Measurements from ENCODE around the gene ZNF331. TPM values are rescaled to one million over a fixed set of nuclear protein-coding genes. Genes with fewer than 3 reads are reported as not detected.

The ZNF331 gene
- total RNA-seq, 1 experiment from 2014 or later = 28.0 TPM

DNA sequence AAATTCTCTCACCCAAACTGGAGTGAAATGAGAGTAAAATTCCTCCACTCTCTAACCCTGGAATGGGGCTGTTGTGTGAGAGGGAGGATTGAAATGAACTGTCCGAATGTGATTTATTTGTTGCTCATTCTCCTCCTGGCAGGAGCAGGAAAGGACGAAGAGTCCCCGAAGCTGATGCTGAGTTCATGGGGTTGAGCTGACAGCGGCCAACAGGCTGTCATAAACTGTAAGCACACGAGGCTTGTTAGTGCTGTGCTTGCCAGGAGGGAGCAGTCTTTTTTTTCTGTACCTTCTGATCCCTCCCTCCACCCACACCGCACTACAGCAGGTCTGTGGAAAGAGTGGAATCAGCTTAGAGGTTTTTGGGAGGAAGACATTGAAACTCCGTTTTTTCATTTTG, 33.1 kb upstream of the ZNF331 start:
- DNase-seq = no peak
- POLR2A ChIA-PET (ENCODE audit: unreplicated experiment) = no interaction called here
- intact Hi-C loops (cut with micrococcal nuclease) = loop anchor here (10.0 kb wide), 1 partner anchor 240 kb away; no protein-coding TSS in a partner anchor

DNA sequence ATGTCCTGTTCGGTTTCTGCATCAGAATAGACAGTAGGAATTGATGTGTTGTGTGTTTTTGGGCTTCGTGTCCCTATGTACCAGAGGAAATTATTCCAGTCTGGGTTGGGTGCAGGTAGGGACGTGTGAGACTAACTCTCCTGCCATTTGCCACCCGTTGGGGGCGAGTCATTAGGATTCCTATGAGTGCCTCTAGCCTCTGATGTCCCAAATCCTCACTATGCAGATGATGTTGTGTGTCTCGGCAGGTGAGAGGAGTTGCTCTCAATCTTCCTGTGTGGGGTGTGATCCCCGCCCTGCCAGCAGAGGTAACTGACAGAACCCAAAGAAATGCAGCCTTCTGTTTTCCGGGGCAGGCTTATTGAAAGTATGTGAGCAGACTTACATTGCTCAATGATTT, 31.2 kb upstream of the ZNF331 start:
- no peaks in the 10 kb centered on the region for H3K9me2 ChIP-seq (replicated peaks; ENCODE audit: low read length)
- no peaks in the 10 kb centered on the region for H3K4me1 ChIP-seq (ENCODE audit: insufficient read depth, low read length)
- H2AFZ ChIP-seq (ENCODE audit: low read length) = no peak overlapping the region
- H3K36me3 ChIP-seq (ENCODE audit: low read depth, low read length) = no peaks in the 10 kb centered on the region
- no TSS peak for BruUV-seq (replicated peaks)
- CTCF ChIA-PET = no interaction called here
- H3K27me3 ChIP-seq (ENCODE audit: low read length) = no peaks in the 10 kb centered on the region
- TF ChIP-seq EZH2 (IDR thresholded peaks at IDR 0.05; ENCODE audit: low read length, unreplicated experiment) (no peak), EZH2phosphoT487 (IDR thresholded peaks at IDR 0.05; ENCODE audit: borderline replicate concordance, low read length) (no peak)
- TF ChIP-seq, protein P1, sequence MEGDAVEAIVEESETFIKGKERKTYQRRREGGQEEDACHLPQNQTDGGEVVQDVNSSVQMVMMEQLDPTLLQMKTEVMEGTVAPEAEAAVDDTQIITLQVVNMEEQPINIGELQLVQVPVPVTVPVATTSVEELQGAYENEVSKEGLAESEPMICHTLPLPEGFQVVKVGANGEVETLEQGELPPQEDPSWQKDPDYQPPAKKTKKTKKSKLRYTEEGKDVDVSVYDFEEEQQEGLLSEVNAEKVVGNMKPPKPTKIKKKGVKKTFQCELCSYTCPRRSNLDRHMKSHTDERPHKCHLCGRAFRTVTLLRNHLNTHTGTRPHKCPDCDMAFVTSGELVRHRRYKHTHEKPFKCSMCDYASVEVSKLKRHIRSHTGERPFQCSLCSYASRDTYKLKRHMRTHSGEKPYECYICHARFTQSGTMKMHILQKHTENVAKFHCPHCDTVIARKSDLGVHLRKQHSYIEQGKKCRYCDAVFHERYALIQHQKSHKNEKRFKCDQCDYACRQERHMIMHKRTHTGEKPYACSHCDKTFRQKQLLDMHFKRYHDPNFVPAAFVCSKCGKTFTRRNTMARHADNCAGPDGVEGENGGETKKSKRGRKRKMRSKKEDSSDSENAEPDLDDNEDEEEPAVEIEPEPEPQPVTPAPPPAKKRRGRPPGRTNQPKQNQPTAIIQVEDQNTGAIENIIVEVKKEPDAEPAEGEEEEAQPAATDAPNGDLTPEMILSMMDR (conservative IDR thresholded peaks at IDR 0.05; ENCODE audit: low read depth, low read length) = no peak
- no peaks in the 10 kb centered on the region for H4K20me1 ChIP-seq (ENCODE audit: low read length)
- H3K9me3 ChIP-seq (ENCODE audit: low read length) = peaks cover 4% of the 10 kb centered on the region; the same call in 1 of the 2 replicates
- no peak overlapping the region for H3K4me3 ChIP-seq (ENCODE audit: low read length)
- POLR2A ChIA-PET (ENCODE audit: unreplicated experiment) = no interaction called here
- no peak overlapping the region for H3K27ac ChIP-seq (ENCODE audit: low read length)
- H3K4me2 ChIP-seq (ENCODE audit: low read length) = no peak overlapping the region
- H3K9ac ChIP-seq (ENCODE audit: low read length) = no peak overlapping the region
- H3F3A ChIP-seq (ENCODE audit: low read length, unreplicated experiment) = no peaks in the 10 kb centered on the region
- no peaks in the 10 kb centered on the region for H3K79me2 ChIP-seq (ENCODE audit: low read length)
- intact Hi-C loops (cut with micrococcal nuclease) = loop anchor here (10.0 kb wide), 1 partner anchor 238 kb away; no protein-coding TSS in a partner anchor
- DNase-seq = no peak
- no peak for ATAC-seq

More for the DNA sequence above, 33.1 kb upstream of the ZNF331 start:
- Histone ChIP-seq H3K4me2 (ENCODE audit: low read length) (no peak overlapping the region), H3K4me3 (ENCODE audit: low read length) (no peak overlapping the region), H3K9me2 (replicated peaks; ENCODE audit: low read length) (no peaks in the 10 kb centered on the region), H3K9ac (ENCODE audit: low read length) (no peak overlapping the region), H3K36me3 (ENCODE audit: low read depth, low read length) (no peaks in the 10 kb centered on the region), H3K27ac (ENCODE audit: low read length) (no peak overlapping the region), H3F3A (ENCODE audit: low read length, unreplicated experiment) (no peaks in the 10 kb centered on the region), H3K9me3 (ENCODE audit: low read length) (peaks cover 4% of the 10 kb centered on the region; the same call in 1 of the 2 replicates), H4K20me1 (ENCODE audit: low read length) (no peaks in the 10 kb centered on the region), H3K4me1 (ENCODE audit: insufficient read depth, low read length) (no peaks in the 10 kb centered on the region), H2AFZ (ENCODE audit: low read length) (no peak overlapping the region), H3K27me3 (ENCODE audit: low read length) (no peaks in the 10 kb centered on the region), H3K79me2 (ENCODE audit: low read length) (no peaks in the 10 kb centered on the region)
- no TSS peak for BruUV-seq (replicated peaks)
- ATAC-seq = no peak
- no peak for TF ChIP-seq EZH2 (IDR thresholded peaks at IDR 0.05; ENCODE audit: low read length, unreplicated experiment)
- TF ChIP-seq EZH2phosphoT487 (IDR thresholded peaks at IDR 0.05; ENCODE audit: borderline replicate concordance, low read length) = no peak
- TF ChIP-seq, protein P1 (conservative IDR thresholded peaks at IDR 0.05; ENCODE audit: low read depth, low read length) = no peak
- CTCF ChIA-PET = no interaction called here
